Calu3 (cell line): Measurements from ENCODE around the gene GALNT15. TPM values are rescaled to one million over a fixed set of nuclear protein-coding genes. Genes with fewer than 3 reads are reported as not detected.

Experiments
- BruUV-seq: library from RNA; stranded (reverse); fragments of 400-500 nt; replicated peaks from 2 replicates; lab custom pipeline; 2021; lab: Mats Ljungman, UMichigan
- CTCF ChIA-PET: fragments of 300-600 bp; sonication (Branson Sonifier 250); formaldehyde crosslinking; loops from one replicate; lab custom pipeline; 2022; ENCODE audit warnings: antibody characterized with exemption; lab: Charles Lee
- DNase-seq: peaks from one replicate; pipeline ENCODE4 v3.0.0; 2022
- H3K27ac Mint-ChIP-seq: one replicate; pipeline ENCODE4 v1.8.0; 2022; ENCODE audit warnings: mixed read lengths; ENCODE audit not compliant: unreplicated experiment
- H3K27me3 Mint-ChIP-seq: one replicate; pipeline ENCODE4 v1.8.0; 2022; ENCODE audit warnings: mixed read lengths; ENCODE audit not compliant: unreplicated experiment
- H3K36me3 Mint-ChIP-seq: one replicate; pipeline ENCODE4 v1.8.0; 2022; ENCODE audit warnings: mild to moderate bottlenecking, moderate library complexity, mixed read lengths; ENCODE audit not compliant: insufficient read depth, unreplicated experiment
- H3K4me1 Mint-ChIP-seq: one replicate; pipeline ENCODE4 v1.8.0; 2022; ENCODE audit warnings: mild to moderate bottlenecking, low read depth, mixed read lengths; ENCODE audit not compliant: unreplicated experiment
- H3K4me3 Mint-ChIP-seq: one replicate; pipeline ENCODE4 v1.8.0; 2022; ENCODE audit warnings: mild to moderate bottlenecking, low read depth, moderate library complexity, mixed read lengths; ENCODE audit not compliant: unreplicated experiment
- H3K9me3 Mint-ChIP-seq: one replicate; pipeline ENCODE4 v1.8.0; 2022; ENCODE audit warnings: low read depth, mixed read lengths; ENCODE audit not compliant: unreplicated experiment
- intact Hi-C: fragments of 100-400 bp; cut with micrococcal nuclease; formaldehyde crosslinking; loops from one replicate; pipeline ENCODE4 v1.10.0; 2022; ENCODE audit not compliant: unreplicated experiment
- total RNA-seq: library from RNA; stranded (reverse); gene quantifications from 2 replicates; pipeline ENCODE4 v1.2.3, GENCODE V29; 2022
- TF ChIP-seq, protein P1 (sequence below): fragments of 200-600 bp; IDR thresholded peaks from one replicate; pipeline ENCODE4 v1.8.0; 2022; ENCODE audit warnings: antibody characterized with exemption; ENCODE audit not compliant: unreplicated experiment

The GALNT15 gene
- total RNA-seq, 1 experiment from 2014 or later, result not detected

- BruUV-seq, result no TSS peak
Observed at GRCh38 chr3:16254916-16255315, 80.4 kb downstream of the GALNT15 start.

GRCh38 chr3:16255326-16255725 lies 80.8 kb downstream of the GALNT15 start:
- intact Hi-C loops, result no loop called here
- Mint-ChIP-seq H3K27me3 (no peaks in the 10 kb centered on the region), H3K4me1 (peaks cover 11% of the 10 kb centered on the region), H3K4me3 (no peak overlapping the region), H3K36me3 (no peaks in the 10 kb centered on the region), H3K9me3 (no peaks in the 10 kb centered on the region), H3K27ac (no peak overlapping the region)
- TF ChIP-seq, protein P1, sequence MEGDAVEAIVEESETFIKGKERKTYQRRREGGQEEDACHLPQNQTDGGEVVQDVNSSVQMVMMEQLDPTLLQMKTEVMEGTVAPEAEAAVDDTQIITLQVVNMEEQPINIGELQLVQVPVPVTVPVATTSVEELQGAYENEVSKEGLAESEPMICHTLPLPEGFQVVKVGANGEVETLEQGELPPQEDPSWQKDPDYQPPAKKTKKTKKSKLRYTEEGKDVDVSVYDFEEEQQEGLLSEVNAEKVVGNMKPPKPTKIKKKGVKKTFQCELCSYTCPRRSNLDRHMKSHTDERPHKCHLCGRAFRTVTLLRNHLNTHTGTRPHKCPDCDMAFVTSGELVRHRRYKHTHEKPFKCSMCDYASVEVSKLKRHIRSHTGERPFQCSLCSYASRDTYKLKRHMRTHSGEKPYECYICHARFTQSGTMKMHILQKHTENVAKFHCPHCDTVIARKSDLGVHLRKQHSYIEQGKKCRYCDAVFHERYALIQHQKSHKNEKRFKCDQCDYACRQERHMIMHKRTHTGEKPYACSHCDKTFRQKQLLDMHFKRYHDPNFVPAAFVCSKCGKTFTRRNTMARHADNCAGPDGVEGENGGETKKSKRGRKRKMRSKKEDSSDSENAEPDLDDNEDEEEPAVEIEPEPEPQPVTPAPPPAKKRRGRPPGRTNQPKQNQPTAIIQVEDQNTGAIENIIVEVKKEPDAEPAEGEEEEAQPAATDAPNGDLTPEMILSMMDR, result no peak
- no TSS peak for BruUV-seq
- CTCF ChIA-PET, result no interaction called here
- no peak for DNase-seq

More at GRCh38 chr3:16254916-16255315, 80.4 kb downstream of the GALNT15 start:
- DNase-seq, result no peak
- Mint-ChIP-seq H3K9me3 (no peaks in the 10 kb centered on the region), H3K27me3 (no peaks in the 10 kb centered on the region), H3K27ac (no peak overlapping the region), H3K4me3 (no peak overlapping the region), H3K36me3 (no peaks in the 10 kb centered on the region), H3K4me1 (peaks cover 11% of the 10 kb centered on the region)
- intact Hi-C loops, result no loop called here
- TF ChIP-seq, protein P1, result no peak
- CTCF ChIA-PET, result no interaction called here

GRCh38 chr3:16255726-16256125 lies 81.2 kb downstream of the GALNT15 start:
- no peaks in the 10 kb centered on the region for H3K36me3 Mint-ChIP-seq
- no peaks in the 10 kb centered on the region for H3K27me3 Mint-ChIP-seq
- no TSS peak for BruUV-seq
- DNase-seq, result no peak
- TF ChIP-seq, protein P1, result no peak
- peaks cover 11% of the 10 kb centered on the region for H3K4me1 Mint-ChIP-seq
- H3K27ac Mint-ChIP-seq, result no peak overlapping the region
- H3K9me3 Mint-ChIP-seq, result no peaks in the 10 kb centered on the region
- H3K4me3 Mint-ChIP-seq, result no peak overlapping the region
- intact Hi-C loops, result no loop called here
- CTCF ChIA-PET, result no interaction called here

DNA sequence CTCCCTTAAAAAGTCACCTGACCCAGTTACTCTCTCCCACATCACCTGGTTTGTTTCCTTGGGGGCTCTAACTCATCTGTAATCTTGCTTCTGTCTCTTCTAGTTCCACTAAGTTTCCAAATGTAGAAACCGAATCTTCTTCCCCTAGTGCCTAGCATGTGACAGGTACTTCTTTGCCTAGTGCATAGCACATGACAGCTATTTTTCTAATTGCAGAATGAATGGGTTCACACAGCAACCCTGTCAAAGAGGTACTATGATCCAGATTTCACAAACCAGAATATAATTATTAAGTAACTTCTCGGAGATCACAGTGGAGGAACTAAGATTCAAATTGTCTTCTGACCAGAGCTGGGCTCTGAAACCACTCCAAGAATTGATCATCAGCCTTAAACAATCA lies 82.8 kb downstream of the GALNT15 start:
- Mint-ChIP-seq H3K36me3 (no peaks in the 10 kb centered on the region), H3K9me3 (no peaks in the 10 kb centered on the region), H3K27ac (no peak overlapping the region), H3K4me3 (no peak overlapping the region), H3K27me3 (no peaks in the 10 kb centered on the region), H3K4me1 (peaks cover 4% of the 10 kb centered on the region)
- no peak for DNase-seq
- TF ChIP-seq, protein P1, result no peak
- CTCF ChIA-PET, result no interaction called here
- intact Hi-C loops, result no loop called here
- BruUV-seq, result no TSS peak
